C4-2B (cell line): ENCODE measurements around the gene ASXL3.

Source experiments
- ZFX ChIP-seq: fragments of 450-650 bp; IDR thresholded peaks from 2 replicates; pipeline ENCODE4 v1.6.1; 2017
- TF ChIP-seq, protein P1 (sequence below): fragments of 450-650 bp; conservative IDR thresholded peaks from 2 replicates; pipeline ENCODE4 v1.5.1; 2017; ENCODE audit warnings: mild to moderate bottlenecking

DNA sequence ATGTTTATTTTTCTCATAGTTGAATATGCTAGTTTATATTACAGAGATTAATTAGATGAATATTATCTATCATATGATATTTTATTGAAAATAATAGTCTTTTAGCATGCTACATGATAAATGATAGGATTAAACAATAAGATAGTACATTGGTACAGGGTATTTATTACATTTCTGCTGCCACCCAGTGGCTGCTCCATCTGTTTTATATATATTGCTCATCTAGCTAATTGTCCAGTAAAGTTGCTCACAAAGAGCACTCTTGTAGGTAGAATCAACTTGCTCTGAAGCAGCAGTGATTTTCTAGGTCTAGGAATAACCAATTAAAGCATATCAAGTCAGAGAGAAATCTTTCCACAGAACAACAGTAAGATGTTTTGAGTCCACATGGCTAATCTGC, 183.3 kb downstream of the ASXL3 start:
- TF ChIP-seq, protein P1, sequence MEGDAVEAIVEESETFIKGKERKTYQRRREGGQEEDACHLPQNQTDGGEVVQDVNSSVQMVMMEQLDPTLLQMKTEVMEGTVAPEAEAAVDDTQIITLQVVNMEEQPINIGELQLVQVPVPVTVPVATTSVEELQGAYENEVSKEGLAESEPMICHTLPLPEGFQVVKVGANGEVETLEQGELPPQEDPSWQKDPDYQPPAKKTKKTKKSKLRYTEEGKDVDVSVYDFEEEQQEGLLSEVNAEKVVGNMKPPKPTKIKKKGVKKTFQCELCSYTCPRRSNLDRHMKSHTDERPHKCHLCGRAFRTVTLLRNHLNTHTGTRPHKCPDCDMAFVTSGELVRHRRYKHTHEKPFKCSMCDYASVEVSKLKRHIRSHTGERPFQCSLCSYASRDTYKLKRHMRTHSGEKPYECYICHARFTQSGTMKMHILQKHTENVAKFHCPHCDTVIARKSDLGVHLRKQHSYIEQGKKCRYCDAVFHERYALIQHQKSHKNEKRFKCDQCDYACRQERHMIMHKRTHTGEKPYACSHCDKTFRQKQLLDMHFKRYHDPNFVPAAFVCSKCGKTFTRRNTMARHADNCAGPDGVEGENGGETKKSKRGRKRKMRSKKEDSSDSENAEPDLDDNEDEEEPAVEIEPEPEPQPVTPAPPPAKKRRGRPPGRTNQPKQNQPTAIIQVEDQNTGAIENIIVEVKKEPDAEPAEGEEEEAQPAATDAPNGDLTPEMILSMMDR, result peak; percentile 48
- no peak for TF ChIP-seq ZFX
